ENCODE results near the gene IDH3G.

Gene IDH3G

GRCh38 chrX:153784325-153784967 lies 9.7 kb downstream of the IDH3G start:
- no peak for DNase-seq

GRCh38 chrX:153783378-153784013 lies 10.7 kb downstream of the IDH3G start:
- no peak for DNase-seq

- DNase-seq: no peak
These were observed 11.3 kb downstream of the IDH3G start for GRCh38 chrX:153782871-153783270.

- no peak for DNase-seq
These were observed 11.9 kb downstream of the IDH3G start for GRCh38 chrX:153782313-153782712.

- DNase-seq: no peak
These were observed 12.6 kb downstream of the IDH3G start for GRCh38 chrX:153781428-153782047.

- DNase-seq: no peak
These were observed 13.3 kb downstream of the IDH3G start, which contains the start of gene SRPK3 for GRCh38 chrX:153780678-153781427. Gene SRPK3, plus strand, starts transcription at chrX:153781041. Its CDS starts 46 bp downstream, at chrX:153781087.

- DNase-seq: no peak
These were observed 14.1 kb downstream of the IDH3G start for GRCh38 chrX:153779891-153780677.

- DNase-seq: no peak
These were observed 15.5 kb downstream of the IDH3G start for GRCh38 chrX:153778684-153779101.

- no peak for DNase-seq
These were observed 16.0 kb downstream of the IDH3G start for GRCh38 chrX:153778181-153778580.

GRCh38 chrX:153777261-153778090 lies 16.7 kb downstream of the IDH3G start:
- no peak for DNase-seq

GRCh38 chrX:153776611-153777045 lies 17.5 kb downstream of the IDH3G start:
- no peak for DNase-seq

GRCh38 chrX:153776120-153776599 lies 18.0 kb downstream of the IDH3G start:
- no peak for DNase-seq

GRCh38 chrX:153775293-153776119 lies 18.7 kb downstream of the IDH3G start:
- DNase-seq: no peak

- no peak for DNase-seq
These were observed 19.4 kb downstream of the IDH3G start for GRCh38 chrX:153774576-153775292.

- no peak for DNase-seq
These were observed 20.2 kb downstream of the IDH3G start for GRCh38 chrX:153773741-153774575.

GRCh38 chrX:153773218-153773611 lies 21.0 kb downstream of the IDH3G start:
- no peak for DNase-seq

GRCh38 chrX:153772316-153773217 lies 21.6 kb downstream of the IDH3G start:
- DNase-seq: no peak
